Measurements from ENCODE around the gene TUFT1.
"Not testable (repeated sequence)": the region's sequence is repeated elsewhere in the genome, so short reads cannot be mapped to it uniquely, and the experiment has no call there.

The TUFT1 gene

GRCh38 chr1:151615711-151616504, 75.8 kb downstream of the TUFT1 start:
- no peak for TF ChIP-seq CTCF (IDR thresholded peaks at IDR 0.05; ENCODE audit: low read depth, low read length, missing control alignments)
- H3K4me3 ChIP-seq (ENCODE audit: low read depth, low read length) = no peak overlapping the region
- in situ Hi-C loops (cut with HindIII; ENCODE audit: low sequenced_read_pairs) = no loop called here
- DNase-seq (ENCODE audit: low read depth) = no peak

GRCh38 chr1:151616505-151616849, 76.4 kb downstream of the TUFT1 start:
- no peak for DNase-seq (ENCODE audit: low read depth)
- TF ChIP-seq CTCF (IDR thresholded peaks at IDR 0.05; ENCODE audit: low read depth, low read length, missing control alignments) = no peak

GRCh38 chr1:151618003-151618402, 77.9 kb downstream of the TUFT1 start:
- no peak for DNase-seq (ENCODE audit: low read depth)
- in situ Hi-C loops (cut with HindIII; ENCODE audit: low sequenced_read_pairs) = no loop called here
- no peak for TF ChIP-seq CTCF (IDR thresholded peaks at IDR 0.05; ENCODE audit: low read depth, low read length, missing control alignments)

More at GRCh38 chr1:151616505-151616849, 76.4 kb downstream of the TUFT1 start:
- in situ Hi-C loops (cut with HindIII; ENCODE audit: low sequenced_read_pairs) = no loop called here
- H3K4me3 ChIP-seq (ENCODE audit: low read depth, low read length) = no peak overlapping the region

GRCh38 chr1:151618470-151618869, 78.4 kb downstream of the TUFT1 start:
- no peak overlapping the region for H3K4me3 ChIP-seq (ENCODE audit: low read depth, low read length)
- DNase-seq (ENCODE audit: low read depth) = no peak
- TF ChIP-seq CTCF (IDR thresholded peaks at IDR 0.05; ENCODE audit: low read depth, low read length, missing control alignments) = no peak
- in situ Hi-C loops (cut with HindIII; ENCODE audit: low sequenced_read_pairs) = no loop called here

More at GRCh38 chr1:151618003-151618402, 77.9 kb downstream of the TUFT1 start:
- no peak overlapping the region for H3K4me3 ChIP-seq (ENCODE audit: low read depth, low read length)

GRCh38 chr1:151618996-151619395, 78.9 kb downstream of the TUFT1 start:
- in situ Hi-C loops (cut with HindIII; ENCODE audit: low sequenced_read_pairs); DNase-seq (ENCODE audit: low read depth); H3K4me3 ChIP-seq (ENCODE audit: low read depth, low read length): not testable (repeated sequence)

- in situ Hi-C loops (cut with HindIII; ENCODE audit: low sequenced_read_pairs) = no loop called here
- H3K4me3 ChIP-seq (ENCODE audit: low read depth, low read length) = no peak overlapping the region
- DNase-seq (ENCODE audit: low read depth) = peak; percentile 26
- TF ChIP-seq CTCF (IDR thresholded peaks at IDR 0.05; ENCODE audit: low read depth, low read length, missing control alignments) = no peak
These were observed 79.5 kb downstream of the TUFT1 start for GRCh38 chr1:151619489-151620093.

GRCh38 chr1:151620286-151620685, 80.2 kb downstream of the TUFT1 start:
- no peak overlapping the region for H3K4me3 ChIP-seq (ENCODE audit: low read depth, low read length)
- in situ Hi-C loops (cut with HindIII; ENCODE audit: low sequenced_read_pairs) = no loop called here
- no peak for DNase-seq (ENCODE audit: low read depth)
- TF ChIP-seq CTCF (IDR thresholded peaks at IDR 0.05; ENCODE audit: low read depth, low read length, missing control alignments) = no peak
